ENCODE measurements around the gene ZNF154. TPM values are rescaled to one million over a fixed set of nuclear protein-coding genes. Genes with fewer than 3 reads are reported as not detected.
A peak's percentile ranks its signal among the peaks of the same experiment; 100 is the strongest.

Gene ZNF154
- total RNA-seq, 1 experiment from 2014 or later: not detected

GRCh38 chr19:57675881-57676280 lies 33.1 kb downstream of the ZNF154 start:
- DNase-seq (ENCODE audit: low read depth): no peak

- DNase-seq (ENCODE audit: low read depth): no peak
Observed at GRCh38 chr19:57672466-57672865, 36.5 kb downstream of the ZNF154 start.

- no peak for DNase-seq (ENCODE audit: low read depth)
Observed at GRCh38 chr19:57671124-57671895, 37.7 kb downstream of the ZNF154 start.

- DNase-seq (ENCODE audit: low read depth): no peak
Observed at GRCh38 chr19:57668635-57669034, 40.4 kb downstream of the ZNF154 start, which contains the start of gene ZSCAN4. Gene ZSCAN4 (plus strand): TSS chr19:57668935. CDS start chr19:57676146, 7,211 bp downstream.

- no peak for DNase-seq (ENCODE audit: low read depth)
Observed at GRCh38 chr19:57667228-57667627, 41.8 kb downstream of the ZNF154 start.

- no peak for DNase-seq (ENCODE audit: low read depth)
Observed at GRCh38 chr19:57665261-57665806, 43.7 kb downstream of the ZNF154 start.

- peak; percentile 82 for DNase-seq (ENCODE audit: low read depth)
Observed at GRCh38 chr19:57664269-57665127, 44.5 kb downstream of the ZNF154 start.

- DNase-seq (ENCODE audit: low read depth): no peak
Observed at GRCh38 chr19:57656346-57656745, 52.7 kb downstream of the ZNF154 start.

GRCh38 chr19:57655443-57655842 lies 53.6 kb downstream of the ZNF154 start:
- DNase-seq (ENCODE audit: low read depth): no peak

GRCh38 chr19:57653689-57654088 lies 55.3 kb downstream of the ZNF154 start:
- no peak for DNase-seq (ENCODE audit: low read depth)

GRCh38 chr19:57651654-57651996 lies 57.4 kb downstream of the ZNF154 start:
- no peak for DNase-seq (ENCODE audit: low read depth)

- no peak for DNase-seq (ENCODE audit: low read depth)
Observed at GRCh38 chr19:57648331-57649003, 60.5 kb downstream of the ZNF154 start.

Other genes with a start within 250 kb of the ZNF154 start
- 13.5 and 17.3 TPM in 2 replicates for gene ZNF772, start 231.6 kb downstream of the ZNF154 start, total RNA-seq (2014; rRNA removed; shearing (Covaris generic))
- gene ZNF419, start 221.5 kb downstream of the ZNF154 start, total RNA-seq (2014; rRNA removed; shearing (Covaris generic)): 11.1 and 12.0 TPM in 2 replicates
- gene ZNF773, start 209.3 kb downstream of the ZNF154 start, total RNA-seq (2014; rRNA removed; shearing (Covaris generic)): 9.0 and 23.1 TPM in 2 replicates
- 5.1 and 6.2 TPM in 2 replicates for gene ZNF549, start 181.8 kb downstream of the ZNF154 start, total RNA-seq (2014; rRNA removed; shearing (Covaris generic))
- gene ZNF550, start 149.3 kb downstream of the ZNF154 start, total RNA-seq (2014; rRNA removed; shearing (Covaris generic)): 6.1 and 6.3 TPM in 2 replicates
- 6.1 and 6.3 TPM in 2 replicates for gene ZNF416, start 130.3 kb downstream of the ZNF154 start, total RNA-seq (2014; rRNA removed; shearing (Covaris generic))
- 9.9 and 11.6 TPM in 2 replicates for gene ZIK1, start 125.1 kb downstream of the ZNF154 start, total RNA-seq (2014; rRNA removed; shearing (Covaris generic))
- gene ZNF530, start 109.3 kb downstream of the ZNF154 start, total RNA-seq (2014; rRNA removed; shearing (Covaris generic)): 12.7 and 17.7 TPM in 2 replicates
- gene ZNF134, start 95.0 kb downstream of the ZNF154 start, total RNA-seq (2014; rRNA removed; shearing (Covaris generic)): 14.2 and 21.3 TPM in 2 replicates
- 9.7 and 10.1 TPM in 2 replicates for gene ZNF211, start 76.0 kb downstream of the ZNF154 start, total RNA-seq (2014; rRNA removed; shearing (Covaris generic))
- not detected in 2 replicates for gene ZSCAN4, start 40.3 kb downstream of the ZNF154 start, total RNA-seq (2014; rRNA removed; shearing (Covaris generic))
- 8.2 and 12.1 TPM in 2 replicates for gene ZNF551, start 27.2 kb downstream of the ZNF154 start, total RNA-seq (2014; rRNA removed; shearing (Covaris generic))
- 6.4 and 8.0 TPM in 2 replicates for gene ZNF671, start 18.4 kb upstream of the ZNF154 start, total RNA-seq (2014; rRNA removed; shearing (Covaris generic))
- 10.1 and 21.9 TPM in 2 replicates for gene ZNF776, start 37.6 kb upstream of the ZNF154 start, total RNA-seq (2014; rRNA removed; shearing (Covaris generic))
- 10.7 and 13.7 TPM in 2 replicates for gene ZNF586, start 60.5 kb upstream of the ZNF154 start, total RNA-seq (2014; rRNA removed; shearing (Covaris generic))
- gene ZNF552, start 105.7 kb upstream of the ZNF154 start, total RNA-seq (2014; rRNA removed; shearing (Covaris generic)): 2.6 and 4.9 TPM in 2 replicates
- gene ZNF587B, start 121.1 kb upstream of the ZNF154 start, total RNA-seq (2014; rRNA removed; shearing (Covaris generic)): 3.1 and 4.3 TPM in 2 replicates
- gene ZNF587, start 140.7 kb upstream of the ZNF154 start, total RNA-seq (2014; rRNA removed; shearing (Covaris generic)): 10.6 and 11.4 TPM in 2 replicates
- gene ZNF814, start 179.8 kb upstream of the ZNF154 start, total RNA-seq (2014; rRNA removed; shearing (Covaris generic)): 0.60 and 1.3 TPM in 2 replicates
- 9.3 and 9.5 TPM in 2 replicates for gene ZNF417, start 207.4 kb upstream of the ZNF154 start, total RNA-seq (2014; rRNA removed; shearing (Covaris generic))
- gene ZNF418, start 226.2 kb upstream of the ZNF154 start, total RNA-seq (2014; rRNA removed; shearing (Covaris generic)): 2.1 and 3.1 TPM in 2 replicates
- gene ZNF256, start 238.5 kb upstream of the ZNF154 start, total RNA-seq (2014; rRNA removed; shearing (Covaris generic)): 2.7 and 4.6 TPM in 2 replicates